ENCODE data around the gene DLX3. TPM values are rescaled to one million over a fixed set of nuclear protein-coding genes. Genes with fewer than 3 reads are reported as not detected.

The DLX3 gene
- total RNA-seq, 1 experiment from 2014 or later = not detected

GRCh38 chr17:49971199-49971847 lies 23.7 kb downstream of the DLX3 start:
- H2AFZ ChIP-seq (ENCODE audit: low read length) = no peak overlapping the region
- H3K27me3 ChIP-seq (ENCODE audit: low read length) = no peaks in the 10 kb centered on the region
- no peaks in the 10 kb centered on the region for H3K9me3 ChIP-seq (ENCODE audit: low read length)
- H3K36me3 ChIP-seq (ENCODE audit: insufficient read depth, low read length) = no peaks in the 10 kb centered on the region
- H3K79me2 ChIP-seq (ENCODE audit: low read length) = no peaks in the 10 kb centered on the region
- H3K27ac ChIP-seq (ENCODE audit: low read length) = no peak overlapping the region
- no peak overlapping the region for H3K4me2 ChIP-seq (ENCODE audit: low read depth, low read length, poor library complexity, severe bottlenecking)
- no peaks in the 10 kb centered on the region for H4K20me1 ChIP-seq (ENCODE audit: insufficient read depth, low read depth, low read length)
- no peak overlapping the region for H3K4me3 ChIP-seq (ENCODE audit: low read length)
- no peak for DNase-seq
- no peak overlapping the region for H3K9ac ChIP-seq (ENCODE audit: low read length)
- H3K9me2 ChIP-seq (replicated peaks; ENCODE audit: insufficient read depth, low read length) = no peaks in the 10 kb centered on the region
- no peaks in the 10 kb centered on the region for H3K4me1 ChIP-seq (ENCODE audit: low read length)

GRCh38 chr17:49970498-49970897 lies 24.5 kb downstream of the DLX3 start:
- no peak for DNase-seq
- no peaks in the 10 kb centered on the region for H3K9me3 ChIP-seq (ENCODE audit: low read length)
- H2AFZ ChIP-seq (ENCODE audit: low read length) = no peak overlapping the region
- no peaks in the 10 kb centered on the region for H3K4me1 ChIP-seq (ENCODE audit: low read length)
- no peak overlapping the region for H3K27ac ChIP-seq (ENCODE audit: low read length)
- H3K36me3 ChIP-seq (ENCODE audit: insufficient read depth, low read length) = no peaks in the 10 kb centered on the region
- H3K4me2 ChIP-seq (ENCODE audit: low read depth, low read length, poor library complexity, severe bottlenecking) = no peak overlapping the region
- no peaks in the 10 kb centered on the region for H4K20me1 ChIP-seq (ENCODE audit: insufficient read depth, low read depth, low read length)
- H3K27me3 ChIP-seq (ENCODE audit: low read length) = no peaks in the 10 kb centered on the region
- no peaks in the 10 kb centered on the region for H3K79me2 ChIP-seq (ENCODE audit: low read length)
- no peak overlapping the region for H3K9ac ChIP-seq (ENCODE audit: low read length)
- H3K9me2 ChIP-seq (replicated peaks; ENCODE audit: insufficient read depth, low read length) = no peaks in the 10 kb centered on the region
- H3K4me3 ChIP-seq (ENCODE audit: low read length) = no peak overlapping the region

GRCh38 chr17:49969795-49970389 lies 25.1 kb downstream of the DLX3 start:
- H3K9me2 ChIP-seq (replicated peaks; ENCODE audit: insufficient read depth, low read length) = no peaks in the 10 kb centered on the region
- no peaks in the 10 kb centered on the region for H4K20me1 ChIP-seq (ENCODE audit: insufficient read depth, low read depth, low read length)
- H3K79me2 ChIP-seq (ENCODE audit: low read length) = no peaks in the 10 kb centered on the region
- no peaks in the 10 kb centered on the region for H3K27me3 ChIP-seq (ENCODE audit: low read length)
- H3K4me3 ChIP-seq (ENCODE audit: low read length) = no peak overlapping the region
- no peak overlapping the region for H3K4me2 ChIP-seq (ENCODE audit: low read depth, low read length, poor library complexity, severe bottlenecking)
- no peak overlapping the region for H3K9ac ChIP-seq (ENCODE audit: low read length)
- no peak overlapping the region for H3K27ac ChIP-seq (ENCODE audit: low read length)
- H3K9me3 ChIP-seq (ENCODE audit: low read length) = no peaks in the 10 kb centered on the region
- H3K36me3 ChIP-seq (ENCODE audit: insufficient read depth, low read length) = no peaks in the 10 kb centered on the region
- DNase-seq = no peak
- no peaks in the 10 kb centered on the region for H3K4me1 ChIP-seq (ENCODE audit: low read length)
- H2AFZ ChIP-seq (ENCODE audit: low read length) = no peak overlapping the region

- no peak for DNase-seq
- Histone ChIP-seq H3K9me2 (replicated peaks; ENCODE audit: insufficient read depth, low read length) (no peaks in the 10 kb centered on the region), H3K4me3 (ENCODE audit: low read length) (no peak within 1 kb of the TSS), H2AFZ (ENCODE audit: low read length) (no peak within 1 kb of the TSS), H3K27ac (ENCODE audit: low read length) (no peak within 1 kb of the TSS), H3K79me2 (ENCODE audit: low read length) (no peaks in the 10 kb centered on the region), H3K9me3 (ENCODE audit: low read length) (no peaks in the 10 kb centered on the region), H3K27me3 (ENCODE audit: low read length) (no peaks in the 10 kb centered on the region), H3K4me1 (ENCODE audit: low read length) (no peaks in the 10 kb centered on the region), H3K4me2 (ENCODE audit: low read depth, low read length, poor library complexity, severe bottlenecking) (no peak within 1 kb of the TSS), H4K20me1 (ENCODE audit: insufficient read depth, low read depth, low read length) (no peaks in the 10 kb centered on the region), H3K36me3 (ENCODE audit: insufficient read depth, low read length) (no peaks in the 10 kb centered on the region), H3K9ac (ENCODE audit: low read length) (no peak within 1 kb of the TSS)
Observed at GRCh38 chr17:49969134-49969759, 25.8 kb downstream of the DLX3 start, which contains the start of gene DLX4. DLX4 (plus strand) TSS chr17:49969190; CDS start chr17:49969469, 279 bp downstream.

- Histone ChIP-seq H3K9ac (ENCODE audit: low read length) (no peak overlapping the region), H4K20me1 (ENCODE audit: insufficient read depth, low read depth, low read length) (no peaks in the 10 kb centered on the region), H2AFZ (ENCODE audit: low read length) (no peak overlapping the region), H3K4me1 (ENCODE audit: low read length) (no peaks in the 10 kb centered on the region), H3K27ac (ENCODE audit: low read length) (no peak overlapping the region), H3K9me2 (replicated peaks; ENCODE audit: insufficient read depth, low read length) (no peaks in the 10 kb centered on the region), H3K9me3 (ENCODE audit: low read length) (no peaks in the 10 kb centered on the region), H3K4me3 (ENCODE audit: low read length) (no peak overlapping the region), H3K79me2 (ENCODE audit: low read length) (no peaks in the 10 kb centered on the region), H3K36me3 (ENCODE audit: insufficient read depth, low read length) (no peaks in the 10 kb centered on the region), H3K27me3 (ENCODE audit: low read length) (no peaks in the 10 kb centered on the region), H3K4me2 (ENCODE audit: low read depth, low read length, poor library complexity, severe bottlenecking) (no peak overlapping the region)
- no peak for DNase-seq
Observed at GRCh38 chr17:49968405-49969133, 26.5 kb downstream of the DLX3 start.

- no peaks in the 10 kb centered on the region for H3K27me3 ChIP-seq (ENCODE audit: low read length)
- no peak overlapping the region for H3K9ac ChIP-seq (ENCODE audit: low read length)
- no peaks in the 10 kb centered on the region for H3K9me3 ChIP-seq (ENCODE audit: low read length)
Observed at GRCh38 chr17:49967621-49968404, 27.2 kb downstream of the DLX3 start.

GRCh38 chr17:49967205-49967604 lies 27.8 kb downstream of the DLX3 start:
- Histone ChIP-seq H3K27me3 (ENCODE audit: low read length) (no peaks in the 10 kb centered on the region), H3K4me1 (ENCODE audit: low read length) (no peaks in the 10 kb centered on the region), H3K9me3 (ENCODE audit: low read length) (no peaks in the 10 kb centered on the region)

More at GRCh38 chr17:49967621-49968404, 27.2 kb downstream of the DLX3 start:
- Histone ChIP-seq H3K79me2 (ENCODE audit: low read length) (no peaks in the 10 kb centered on the region), H4K20me1 (ENCODE audit: insufficient read depth, low read depth, low read length) (no peaks in the 10 kb centered on the region), H3K4me2 (ENCODE audit: low read depth, low read length, poor library complexity, severe bottlenecking) (no peak overlapping the region), H3K4me3 (ENCODE audit: low read length) (no peak overlapping the region), H2AFZ (ENCODE audit: low read length) (no peak overlapping the region), H3K27ac (ENCODE audit: low read length) (no peak overlapping the region), H3K36me3 (ENCODE audit: insufficient read depth, low read length) (no peaks in the 10 kb centered on the region), H3K9me2 (replicated peaks; ENCODE audit: insufficient read depth, low read length) (no peaks in the 10 kb centered on the region), H3K4me1 (ENCODE audit: low read length) (no peaks in the 10 kb centered on the region)
- no peak for DNase-seq

More at GRCh38 chr17:49967205-49967604, 27.8 kb downstream of the DLX3 start:
- no peak for DNase-seq
- Histone ChIP-seq H3K9ac (ENCODE audit: low read length) (no peak overlapping the region), H3K4me2 (ENCODE audit: low read depth, low read length, poor library complexity, severe bottlenecking) (no peak overlapping the region), H3K79me2 (ENCODE audit: low read length) (no peaks in the 10 kb centered on the region), H3K36me3 (ENCODE audit: insufficient read depth, low read length) (no peaks in the 10 kb centered on the region), H3K27ac (ENCODE audit: low read length) (no peak overlapping the region), H2AFZ (ENCODE audit: low read length) (no peak overlapping the region), H3K4me3 (ENCODE audit: low read length) (no peak overlapping the region), H4K20me1 (ENCODE audit: insufficient read depth, low read depth, low read length) (no peaks in the 10 kb centered on the region), H3K9me2 (replicated peaks; ENCODE audit: insufficient read depth, low read length) (no peaks in the 10 kb centered on the region)
